ENCODE measurements around the gene SUN1.

The SUN1 gene

GRCh38 chr7:856444-857095 is 24.3 kb downstream of the SUN1 start:
- FAIRE-seq (no peak), DNase-seq (ENCODE audit: insufficient read length, low spot score) (no peak)
- TF ChIP-seq CTCF (IDR thresholded peaks at IDR 0.05; ENCODE audit: insufficient read depth, missing control alignments): no peak

GRCh38 chr7:857661-858060 is 25.4 kb downstream of the SUN1 start:
- DNase-seq (ENCODE audit: insufficient read length, low spot score): no peak
- TF ChIP-seq CTCF (IDR thresholded peaks at IDR 0.05; ENCODE audit: insufficient read depth, missing control alignments): no peak
- FAIRE-seq: no peak

- no peak for DNase-seq (ENCODE audit: insufficient read length, low spot score)
- FAIRE-seq: no peak
- no peak for TF ChIP-seq CTCF (IDR thresholded peaks at IDR 0.05; ENCODE audit: insufficient read depth, missing control alignments)
These were observed 27.2 kb downstream of the SUN1 start for GRCh38 chr7:859359-860030.

- TF ChIP-seq CTCF (IDR thresholded peaks at IDR 0.05; ENCODE audit: insufficient read depth, missing control alignments): no peak
- DNase-seq (ENCODE audit: insufficient read length, low spot score): no peak
- FAIRE-seq: no peak
These were observed 27.9 kb downstream of the SUN1 start for GRCh38 chr7:860149-860548.

GRCh38 chr7:861222-861621 is 28.9 kb downstream of the SUN1 start:
- TF ChIP-seq CTCF (IDR thresholded peaks at IDR 0.05; ENCODE audit: insufficient read depth, missing control alignments): no peak
- no peak for DNase-seq (ENCODE audit: insufficient read length, low spot score)
- no peak for FAIRE-seq

GRCh38 chr7:862157-862556 is 29.9 kb downstream of the SUN1 start:
- DNase-seq (ENCODE audit: insufficient read length, low spot score) (no peak), FAIRE-seq (no peak)

More at GRCh38 chr7:862157-862556, 29.9 kb downstream of the SUN1 start:
- TF ChIP-seq CTCF (IDR thresholded peaks at IDR 0.05; ENCODE audit: insufficient read depth, missing control alignments): no peak

Measured in D721Med (cell line).